ENCODE measurements around the gene RSPH1. TPM values are rescaled to one million over a fixed set of nuclear protein-coding genes. Genes with fewer than 3 reads are reported as not detected.

Gene RSPH1
- total RNA-seq, 1 experiment from 2014 or later, result 0.31 TPM

GRCh38 chr21:42509244-42509643, 13.2 kb upstream of the RSPH1 start:
- H3K4me1 Mint-ChIP-seq, result peaks cover 13 to 17% of the 10 kb centered on the region in 2 experiments
- Histone ChIP-seq H3K23ac (ENCODE audit: insufficient read length, low read depth, low read length) (no peak overlapping the region), H3K4me2 (ENCODE audit: insufficient read depth, insufficient read length, low read length) (no peak overlapping the region), H4K20me1 (ENCODE audit: control insufficient read depth, insufficient read depth, insufficient read length) (no peaks in the 10 kb centered on the region), H2AFZ (ENCODE audit: low read length) (no peak overlapping the region), H3K27ac (ENCODE audit: insufficient read length, low read depth, low read length) (no peak overlapping the region), H3T11ph (ENCODE audit: low read length) (no peak overlapping the region), H4K8ac (replicated peaks; ENCODE audit: insufficient read length, low read depth, low read length) (no peak overlapping the region), H2BK120ac (ENCODE audit: low read depth, low read length, poor library complexity, severe bottlenecking) (no peak overlapping the region), H3K14ac (ENCODE audit: insufficient read depth, low read length) (no peak overlapping the region), H2BK20ac (ENCODE audit: low read depth, low read length, poor library complexity, severe bottlenecking) (no peak overlapping the region), H4K91ac (ENCODE audit: insufficient read length, low read depth, low read length) (no peak overlapping the region), H2BK12ac (ENCODE audit: insufficient read length, low read depth, low read length) (no peak overlapping the region), H3K4me1 (ENCODE audit: insufficient read depth, low read length) (no peaks in the 10 kb centered on the region), H3K79me1 (ENCODE audit: insufficient read depth, low read depth, low read length, poor library complexity, severe bottlenecking) (no peaks in the 10 kb centered on the region), H3K79me2 (ENCODE audit: insufficient read depth, low read length) (no peaks in the 10 kb centered on the region), H3K4ac (ENCODE audit: low read depth, low read length) (no peak overlapping the region), H3K27me3 (ENCODE audit: insufficient read depth, low read length) (no peaks in the 10 kb centered on the region), H3K9me3 (ENCODE audit: control insufficient read depth, low read depth, low read length) (no peaks in the 10 kb centered on the region), H2BK15ac (ENCODE audit: low read depth, low read length) (no peak overlapping the region), H3K18ac (ENCODE audit: insufficient read length, low read depth, low read length) (peak overlapping the region; percentile 36), H3K23me2 (ENCODE audit: insufficient read length, low read depth, low read length, poor library complexity, severe bottlenecking) (peaks cover 4% of the 10 kb centered on the region), H2BK5ac (ENCODE audit: insufficient read length, low read length) (no peak overlapping the region), H3K56ac (ENCODE audit: insufficient read length, low read depth, low read length) (no peak overlapping the region), H4K5ac (ENCODE audit: insufficient read length, low read depth, low read length) (no peak overlapping the region), H2AK5ac (ENCODE audit: insufficient read length, low read length) (no peak overlapping the region), H3K9ac (ENCODE audit: extremely low read depth, insufficient read length, low read length) (no peak overlapping the region)
- no peak for DNase-seq
- no peak overlapping the region for H3K4me3 Mint-ChIP-seq
- no peak overlapping the region for H3K27ac Mint-ChIP-seq
- no CpG with 5 or more reads among the region's 11 CpGs for WGBS (ENCODE audit: extremely low coverage, insufficient read length, low lambda C conversion rate)
- H3K36me3 Mint-ChIP-seq (ENCODE audit: insufficient read depth in 1 of 3, low read depth in 3 of 3), result no peaks in the 10 kb centered on the region
- peaks cover 9% of the 10 kb centered on the region for H3K27me3 Mint-ChIP-seq (ENCODE audit: low read depth)
- TF ChIP-seq, protein P1, sequence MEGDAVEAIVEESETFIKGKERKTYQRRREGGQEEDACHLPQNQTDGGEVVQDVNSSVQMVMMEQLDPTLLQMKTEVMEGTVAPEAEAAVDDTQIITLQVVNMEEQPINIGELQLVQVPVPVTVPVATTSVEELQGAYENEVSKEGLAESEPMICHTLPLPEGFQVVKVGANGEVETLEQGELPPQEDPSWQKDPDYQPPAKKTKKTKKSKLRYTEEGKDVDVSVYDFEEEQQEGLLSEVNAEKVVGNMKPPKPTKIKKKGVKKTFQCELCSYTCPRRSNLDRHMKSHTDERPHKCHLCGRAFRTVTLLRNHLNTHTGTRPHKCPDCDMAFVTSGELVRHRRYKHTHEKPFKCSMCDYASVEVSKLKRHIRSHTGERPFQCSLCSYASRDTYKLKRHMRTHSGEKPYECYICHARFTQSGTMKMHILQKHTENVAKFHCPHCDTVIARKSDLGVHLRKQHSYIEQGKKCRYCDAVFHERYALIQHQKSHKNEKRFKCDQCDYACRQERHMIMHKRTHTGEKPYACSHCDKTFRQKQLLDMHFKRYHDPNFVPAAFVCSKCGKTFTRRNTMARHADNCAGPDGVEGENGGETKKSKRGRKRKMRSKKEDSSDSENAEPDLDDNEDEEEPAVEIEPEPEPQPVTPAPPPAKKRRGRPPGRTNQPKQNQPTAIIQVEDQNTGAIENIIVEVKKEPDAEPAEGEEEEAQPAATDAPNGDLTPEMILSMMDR (conservative IDR thresholded peaks at IDR 0.05), result no peak
- no peaks in the 10 kb centered on the region; a peak in 1 of 5 replicates for H3K9me3 Mint-ChIP-seq

Measured in H9 (cell line).